Astrocyte of the cerebellum (primary cell): Measurements from ENCODE around the gene HSD17B13.
"Not testable (repeated sequence)": the region's sequence is repeated elsewhere in the genome, so short reads cannot be mapped to it uniquely, and the experiment has no call there.

Experiments used
- DNase-seq: peaks from one replicate; pipeline ENCODE4 v3.0.0-alpha.2; 2011; ENCODE audit warnings: low read depth
- H3K4me3 ChIP-seq: 2 replicates; pipeline ENCODE4 v1.5.1; 2011; ENCODE audit warnings: mild to moderate bottlenecking, low read depth, low read length, moderate library complexity
- in situ Hi-C: cut with HindIII; loops from 2 replicates; pipeline ENCODE4 v1.10.0; 2017; ENCODE audit warnings: low sequenced_read_pairs
- TF ChIP-seq, protein P1 (sequence below): IDR thresholded peaks from 2 replicates; pipeline ENCODE4 v1.5.1; 2012; ENCODE audit warnings: low read length, low read depth, moderate library complexity, mild to moderate bottlenecking; ENCODE audit errors: missing control alignments

HSD17B13 gene

DNA sequence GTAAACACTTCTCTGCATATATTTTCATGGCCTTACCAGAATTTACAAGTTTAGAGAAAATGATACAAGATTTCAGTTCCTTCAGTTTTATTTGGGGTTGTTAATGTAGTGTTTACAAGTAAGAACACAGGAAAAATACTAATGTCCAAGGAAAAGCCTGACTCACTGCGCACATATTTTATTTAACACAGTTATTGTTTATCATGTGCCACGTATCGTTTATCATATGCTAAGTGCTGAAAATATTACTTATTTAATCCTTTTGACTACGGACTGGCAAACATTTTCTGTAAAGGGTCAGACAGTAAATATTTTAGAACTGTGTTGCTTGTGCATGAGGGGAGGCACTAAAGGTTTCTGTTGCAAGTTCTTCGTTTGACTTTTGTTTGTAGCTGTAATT lies 794 bp downstream of the HSD17B13 start:
- no peak for DNase-seq
- TF ChIP-seq, protein P1, sequence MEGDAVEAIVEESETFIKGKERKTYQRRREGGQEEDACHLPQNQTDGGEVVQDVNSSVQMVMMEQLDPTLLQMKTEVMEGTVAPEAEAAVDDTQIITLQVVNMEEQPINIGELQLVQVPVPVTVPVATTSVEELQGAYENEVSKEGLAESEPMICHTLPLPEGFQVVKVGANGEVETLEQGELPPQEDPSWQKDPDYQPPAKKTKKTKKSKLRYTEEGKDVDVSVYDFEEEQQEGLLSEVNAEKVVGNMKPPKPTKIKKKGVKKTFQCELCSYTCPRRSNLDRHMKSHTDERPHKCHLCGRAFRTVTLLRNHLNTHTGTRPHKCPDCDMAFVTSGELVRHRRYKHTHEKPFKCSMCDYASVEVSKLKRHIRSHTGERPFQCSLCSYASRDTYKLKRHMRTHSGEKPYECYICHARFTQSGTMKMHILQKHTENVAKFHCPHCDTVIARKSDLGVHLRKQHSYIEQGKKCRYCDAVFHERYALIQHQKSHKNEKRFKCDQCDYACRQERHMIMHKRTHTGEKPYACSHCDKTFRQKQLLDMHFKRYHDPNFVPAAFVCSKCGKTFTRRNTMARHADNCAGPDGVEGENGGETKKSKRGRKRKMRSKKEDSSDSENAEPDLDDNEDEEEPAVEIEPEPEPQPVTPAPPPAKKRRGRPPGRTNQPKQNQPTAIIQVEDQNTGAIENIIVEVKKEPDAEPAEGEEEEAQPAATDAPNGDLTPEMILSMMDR, result no peak
- in situ Hi-C loops, result no loop called here
- no peak overlapping the region for H3K4me3 ChIP-seq

DNA sequence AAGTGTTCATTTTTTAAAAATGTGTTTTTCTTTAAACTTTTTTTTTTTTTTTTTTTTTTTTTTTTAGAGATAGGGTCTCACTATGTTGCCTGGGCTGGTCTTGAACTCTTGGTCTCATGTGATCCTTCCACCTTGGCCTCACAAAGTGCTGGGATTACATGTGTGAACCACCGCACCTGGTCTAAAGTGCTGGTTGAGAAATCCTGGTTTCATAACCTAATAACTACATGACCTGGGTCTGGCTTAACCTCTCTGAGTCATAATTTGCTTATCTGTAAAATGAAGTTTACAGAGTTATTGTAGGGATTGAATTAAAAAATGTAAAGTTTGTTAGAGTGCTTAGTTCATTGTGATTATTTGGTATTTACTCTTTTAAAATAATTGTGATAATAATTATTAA lies 5.2 kb downstream of the HSD17B13 start:
- H3K4me3 ChIP-seq, result no peak overlapping the region
- DNase-seq, result no peak
- in situ Hi-C loops, result no loop called here
- TF ChIP-seq, protein P1, result no peak

DNA sequence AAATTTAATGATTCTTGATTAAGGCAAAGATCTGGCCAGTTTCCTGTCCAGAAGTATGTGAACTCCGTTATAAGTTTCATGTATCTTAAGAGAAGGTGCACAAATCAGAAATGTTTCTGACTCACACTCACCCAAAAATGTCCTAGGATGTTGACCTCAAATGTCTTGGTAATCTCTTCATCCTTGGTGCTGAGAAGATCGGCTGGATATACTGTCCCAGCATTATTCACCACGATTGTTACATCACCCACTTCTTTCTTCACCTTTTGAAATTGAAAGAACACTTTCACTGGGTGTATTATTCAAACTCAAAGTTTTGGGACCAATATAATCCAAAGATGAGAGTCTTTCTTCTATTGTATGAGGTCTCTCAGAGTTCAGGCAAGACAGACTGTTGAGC lies 5.7 kb downstream of the HSD17B13 start:
- no peak for DNase-seq
- no peak overlapping the region for H3K4me3 ChIP-seq
- in situ Hi-C loops, result no loop called here
- TF ChIP-seq, protein P1, result no peak

DNA sequence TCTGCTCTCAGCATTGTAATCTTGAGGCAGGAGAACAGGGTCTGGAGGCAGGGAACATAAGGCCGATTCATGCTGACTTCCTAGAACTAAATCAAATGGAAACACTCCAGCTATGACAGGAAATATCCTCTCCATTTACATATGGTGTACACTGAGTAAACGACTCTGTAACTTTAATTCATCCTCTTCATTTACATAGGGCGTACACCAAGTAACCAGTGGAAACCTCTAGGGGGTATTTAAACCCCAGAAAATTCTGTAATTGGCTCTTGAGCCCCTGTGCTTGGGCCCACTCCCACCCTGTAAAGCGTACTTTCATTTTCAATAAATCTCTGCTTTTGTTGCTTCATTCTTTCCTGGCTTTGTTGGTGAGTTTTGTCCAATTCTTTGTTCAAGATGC lies 7.7 kb downstream of the HSD17B13 start:
- in situ Hi-C loops, H3K4me3 ChIP-seq, DNase-seq: not testable (repeated sequence)

DNA sequence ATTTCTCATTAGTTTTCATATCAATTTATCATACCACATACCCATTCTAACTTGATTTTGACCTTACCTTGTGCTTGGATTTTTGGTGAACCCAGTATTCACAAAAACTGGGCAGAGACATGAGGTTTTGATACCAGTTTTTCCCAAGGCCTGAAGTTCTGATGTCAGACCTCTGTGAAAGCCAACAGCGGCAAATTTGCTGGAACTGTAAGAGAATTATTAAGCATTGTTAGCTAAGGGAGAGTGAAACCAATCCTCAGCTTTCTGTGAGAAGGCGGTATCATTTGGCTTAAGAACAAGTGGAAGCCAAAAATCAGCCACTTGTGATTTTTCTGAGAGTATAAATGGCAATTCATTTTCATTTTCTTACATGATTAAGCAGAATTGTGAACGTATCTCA lies 8.9 kb downstream of the HSD17B13 start:
- H3K4me3 ChIP-seq, result no peak overlapping the region
- in situ Hi-C loops, result no loop called here
- DNase-seq, result no peak
- TF ChIP-seq, protein P1, result no peak

DNA sequence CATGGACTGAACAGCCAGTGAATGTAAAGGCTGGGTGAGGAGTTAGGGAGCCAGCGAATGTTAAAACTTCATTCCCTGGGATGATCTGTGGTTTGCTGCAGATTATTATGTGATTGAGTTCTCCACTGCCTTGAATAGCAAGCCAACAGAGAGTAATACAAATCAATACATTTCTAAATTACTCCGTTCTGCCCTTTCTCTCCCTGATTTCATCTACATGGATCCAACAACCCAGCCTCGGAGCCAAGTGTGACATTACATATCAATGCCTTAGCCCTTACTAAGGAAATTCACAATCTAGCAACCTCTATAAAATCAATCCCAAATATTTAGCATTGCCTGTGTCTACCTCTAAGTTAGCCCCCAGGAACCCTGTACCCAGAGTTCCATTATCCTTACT lies 11.0 kb downstream of the HSD17B13 start:
- DNase-seq, result no peak
- TF ChIP-seq, protein P1, result no peak
- H3K4me3 ChIP-seq, result no peak overlapping the region
- in situ Hi-C loops, result no loop called here

DNA sequence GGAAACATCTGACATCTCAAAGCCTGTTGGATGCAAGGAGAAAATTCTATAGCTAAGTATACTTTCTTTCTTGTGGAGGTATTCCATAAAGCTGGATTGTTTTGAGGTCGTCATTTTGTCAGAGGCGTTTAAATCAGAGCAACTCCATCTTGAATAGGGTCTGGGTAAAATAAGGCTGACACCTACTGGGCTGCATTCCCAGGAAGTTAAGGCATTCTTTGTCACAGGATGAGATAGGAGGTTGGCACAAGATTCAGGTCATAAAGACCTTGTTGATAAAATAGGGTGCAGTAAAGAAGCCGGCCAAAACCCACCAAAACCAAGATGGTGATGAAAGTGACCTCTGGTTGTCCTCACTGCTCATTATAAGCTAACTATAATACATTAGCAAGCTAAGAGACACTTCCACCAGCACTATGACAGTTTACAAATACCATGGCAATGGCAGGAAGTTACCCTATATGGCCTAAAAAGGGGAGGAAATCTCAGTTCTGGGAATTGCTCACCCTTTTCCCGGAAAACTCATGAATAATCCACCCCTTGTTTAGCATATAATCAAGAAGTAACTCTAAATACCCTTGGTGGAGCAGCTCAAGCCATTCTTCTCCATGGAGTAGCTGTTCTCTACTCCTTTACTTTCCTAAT lies 11.9 kb downstream of the HSD17B13 start:
- DNase-seq, result no peak
- no peak overlapping the region for H3K4me3 ChIP-seq
- TF ChIP-seq, protein P1, result no peak
- in situ Hi-C loops, result no loop called here
